GM19395 (cell line): ENCODE results near the gene ERBB4.
"Not testable (repeated sequence)": the region's sequence is repeated elsewhere in the genome, so short reads cannot be mapped to it uniquely, and the experiment has no call there.

Experiments used
- ATAC-seq: cut with Tn5 transposase; IDR thresholded peaks from one replicate; pipeline ENCODE4 v1.9.1; 2021; ENCODE audit warnings: mild to moderate bottlenecking, moderate library complexity; ENCODE audit not compliant: unreplicated experiment

The ERBB4 gene

DNA sequence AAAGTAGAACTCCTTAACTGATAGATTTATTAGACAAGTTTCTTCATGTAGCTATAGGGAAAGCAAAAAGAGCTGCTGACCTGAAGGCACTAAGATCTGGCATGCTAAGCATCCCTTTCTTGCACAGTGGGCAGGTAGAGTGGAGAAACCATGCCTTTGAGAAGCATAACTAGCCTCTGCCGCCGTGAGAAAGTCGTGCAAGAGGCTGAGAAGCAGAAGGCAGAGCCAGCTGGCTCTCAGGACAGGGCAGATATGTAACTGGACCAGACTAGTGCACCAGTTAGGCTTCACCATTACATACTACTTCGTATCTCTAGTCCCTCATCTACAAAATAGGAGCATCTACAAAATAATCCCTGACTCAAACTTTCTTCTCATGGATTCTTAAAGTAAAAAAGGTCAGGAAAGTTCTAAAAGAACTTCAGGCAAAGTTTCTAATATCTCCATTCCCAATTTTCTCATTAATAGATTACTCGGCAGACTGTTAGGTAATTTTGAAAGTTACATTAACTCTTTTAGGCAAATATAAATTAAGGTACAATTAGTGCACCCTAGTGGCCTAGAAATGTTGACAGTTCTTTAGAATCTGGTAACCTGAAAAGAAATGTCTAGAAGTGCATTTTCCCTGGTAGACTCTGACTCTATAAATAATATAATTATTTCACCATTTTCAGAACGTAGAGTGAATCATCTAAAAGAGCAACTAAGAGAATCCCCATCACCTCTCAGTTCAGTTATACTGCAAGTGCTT lies 10.3 kb downstream of the ERBB4 start:
- ATAC-seq = no peak

DNA sequence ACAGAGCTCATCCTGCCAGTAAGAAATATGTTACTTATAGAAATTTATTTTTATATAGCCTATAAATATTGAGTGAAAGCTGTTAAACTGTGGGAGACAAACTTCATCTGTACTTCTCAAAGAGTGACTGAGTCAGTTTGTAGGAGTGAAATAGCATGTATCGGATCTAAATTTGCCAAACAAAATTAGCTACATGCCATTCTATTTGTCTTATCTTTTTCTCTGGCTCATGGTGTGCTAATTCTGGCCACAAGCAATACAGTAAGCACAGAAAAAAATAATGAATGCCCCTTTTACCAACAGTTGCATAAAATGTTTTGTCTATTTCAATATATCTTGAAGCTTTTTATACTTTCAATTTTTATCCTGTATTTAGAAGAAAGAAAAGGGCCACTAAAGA lies 12.5 kb downstream of the ERBB4 start:
- no peak for ATAC-seq

DNA sequence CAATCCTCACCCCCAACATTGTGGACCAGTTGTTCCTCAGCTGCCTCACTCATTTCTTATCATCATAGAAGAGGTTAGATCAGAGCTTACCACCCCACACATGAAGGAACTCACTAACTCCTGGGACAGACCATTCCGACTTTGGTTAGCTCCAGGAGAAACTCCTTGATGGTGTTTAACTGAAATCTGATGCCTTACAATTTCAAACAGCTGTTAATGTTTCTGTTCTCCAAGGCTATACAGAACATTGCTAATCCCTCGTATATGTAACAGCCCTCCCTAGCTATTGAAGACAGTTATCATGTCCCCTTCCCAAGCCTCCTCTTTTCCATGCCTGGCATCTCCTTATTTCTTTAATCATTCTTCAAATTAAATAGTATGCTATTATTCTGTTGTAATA lies 14.8 kb downstream of the ERBB4 start:
- ATAC-seq = no peak

DNA sequence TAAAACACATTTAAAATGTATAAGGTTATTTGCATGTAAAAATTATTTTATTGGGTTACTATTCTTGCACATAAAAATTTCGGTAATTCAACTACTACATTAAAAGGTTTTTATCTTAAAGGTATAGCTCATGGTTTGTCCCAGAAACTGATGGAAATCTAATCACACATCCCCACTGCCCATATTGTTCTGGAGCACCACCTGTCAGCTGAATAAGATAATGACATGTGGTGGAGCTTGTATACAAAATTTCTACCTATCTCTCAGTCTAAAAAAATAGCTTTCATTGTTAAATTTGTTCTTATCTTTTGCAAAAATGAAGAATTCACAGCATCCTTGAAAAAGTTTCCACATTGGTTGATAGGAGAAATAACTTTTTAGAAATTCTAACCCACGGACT lies 18.3 kb downstream of the ERBB4 start:
- ATAC-seq = no peak

DNA sequence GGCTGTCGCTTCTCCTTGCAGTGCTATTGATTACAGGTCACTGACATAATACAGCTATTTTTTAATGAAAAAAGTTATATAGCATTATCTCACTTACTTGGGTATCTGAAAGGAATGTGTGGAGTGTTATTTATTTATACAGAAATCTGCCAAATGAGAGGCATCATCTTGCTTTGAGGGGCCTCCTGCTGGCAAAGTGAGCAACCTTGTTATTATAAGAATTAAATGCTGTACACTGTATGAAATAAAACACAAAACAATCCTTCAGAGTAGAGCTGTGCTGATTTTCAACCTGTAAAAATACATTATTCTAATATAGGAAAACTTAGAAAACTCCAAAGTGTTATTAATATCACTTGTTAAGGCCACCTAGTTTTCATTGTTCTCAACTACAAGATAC lies 20.9 kb downstream of the ERBB4 start:
- no peak for ATAC-seq

DNA sequence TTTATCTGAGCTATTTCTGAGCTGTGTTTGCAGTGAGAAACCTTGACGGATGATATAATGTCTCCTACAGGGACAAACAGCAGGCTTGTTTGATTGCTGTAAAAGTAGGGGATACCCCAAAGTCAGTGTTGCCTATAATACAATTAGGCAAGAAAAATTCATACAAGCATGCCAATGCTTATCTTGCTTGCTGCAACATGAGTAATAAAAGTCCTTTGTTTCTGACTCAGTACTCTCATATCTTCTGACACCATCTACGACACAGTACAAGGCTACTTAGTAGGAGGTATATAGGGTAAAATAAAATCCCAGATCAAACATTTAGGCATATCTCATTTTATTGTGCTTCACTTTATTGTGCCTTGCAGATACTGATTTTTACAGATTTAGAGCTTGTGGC lies 33.0 kb downstream of the ERBB4 start:
- ATAC-seq = peak; percentile 57

DNA sequence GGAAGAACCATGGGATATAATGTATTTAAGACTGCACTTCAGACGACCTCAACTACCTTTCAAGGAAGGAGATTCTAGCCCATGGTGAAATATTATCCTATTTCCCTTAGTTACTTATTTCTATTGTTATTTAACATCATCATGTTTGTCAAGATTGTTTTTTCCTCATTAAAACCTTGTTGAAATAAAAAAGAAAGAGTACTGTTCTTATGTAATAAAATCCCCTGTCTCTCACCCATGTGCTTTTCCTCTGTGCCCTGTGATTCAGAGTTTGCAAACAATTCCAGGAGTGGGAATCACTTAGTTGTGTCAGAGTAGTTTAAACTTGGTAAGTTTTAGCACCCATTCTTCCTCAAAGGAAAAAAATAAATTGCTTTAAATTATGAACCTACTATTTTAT lies 43.6 kb downstream of the ERBB4 start:
- no peak for ATAC-seq

DNA sequence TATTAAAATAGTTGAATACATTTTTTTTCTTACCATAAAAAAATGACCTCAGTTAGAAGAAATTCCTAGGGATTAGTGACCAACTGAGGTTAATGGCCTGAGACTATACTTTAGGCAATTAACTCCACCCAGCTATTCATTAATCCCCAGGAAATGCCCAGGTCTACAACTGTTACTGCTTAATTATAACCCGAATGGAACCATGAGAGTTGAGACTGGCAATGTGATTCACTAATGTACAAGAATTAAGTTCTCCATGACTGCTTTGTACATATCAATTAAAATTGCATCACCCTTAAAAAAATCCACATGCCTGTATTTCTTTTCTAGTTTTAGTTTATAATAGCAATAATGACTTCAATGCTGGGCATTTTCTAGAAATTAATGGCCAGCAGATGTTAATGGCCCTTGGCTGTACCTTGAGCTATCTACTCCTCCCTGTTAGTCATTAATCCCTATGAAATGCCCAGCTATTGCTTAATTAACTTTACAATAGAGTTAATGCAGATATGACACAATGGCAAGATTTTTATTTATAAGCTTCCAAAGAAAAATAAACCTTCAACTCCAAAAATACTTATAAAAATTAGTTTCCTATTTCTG lies 44.1 kb downstream of the ERBB4 start:
- no peak for ATAC-seq

DNA sequence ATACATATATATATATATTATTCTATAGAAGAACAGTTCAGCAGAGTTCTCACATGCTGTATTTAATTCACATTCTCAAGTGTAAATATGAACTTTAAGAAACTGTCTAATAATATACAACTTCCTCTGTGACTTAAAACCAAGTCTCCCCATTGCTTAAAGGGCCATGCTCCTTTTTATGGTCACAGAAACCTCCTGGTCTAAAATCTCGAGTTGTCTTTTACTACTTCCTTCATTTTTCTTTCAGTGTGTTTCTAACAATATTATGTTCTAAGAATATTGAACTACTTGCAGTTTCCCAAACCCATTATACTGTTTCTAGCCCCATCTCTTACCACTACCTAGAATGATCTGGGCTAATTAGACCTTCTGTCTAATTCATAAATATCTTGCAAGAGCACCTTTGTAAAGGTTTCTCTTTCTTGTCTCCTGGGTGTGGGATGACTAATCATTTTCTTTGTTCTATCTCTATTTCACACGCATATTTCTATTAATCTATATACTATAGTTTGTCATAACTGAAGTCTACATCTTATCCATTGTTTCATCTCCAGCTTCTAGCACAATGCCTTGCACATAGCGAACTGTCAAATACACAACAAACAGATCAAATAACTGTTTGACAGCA lies 48.8 kb downstream of the ERBB4 start:
- peak; percentile 68 for ATAC-seq

DNA sequence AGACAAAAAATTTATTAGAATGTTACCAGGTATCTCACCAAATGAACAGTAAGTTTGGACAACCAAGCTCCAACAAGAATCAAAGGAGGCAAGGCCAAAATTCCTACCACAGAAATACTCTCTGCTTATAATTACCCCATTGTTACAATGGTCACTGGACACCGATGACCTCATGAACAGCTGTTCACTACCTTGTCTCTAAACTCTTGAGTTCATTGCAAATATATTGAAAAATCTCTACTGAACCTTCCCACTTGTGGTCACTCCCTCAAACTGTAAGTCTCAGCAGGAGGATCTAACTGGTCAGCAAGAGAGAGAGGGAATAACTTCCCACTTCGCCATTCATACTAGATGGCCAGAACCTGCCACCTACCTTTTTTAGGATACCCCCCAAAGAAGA lies 50.0 kb downstream of the ERBB4 start:
- no peak for ATAC-seq

DNA sequence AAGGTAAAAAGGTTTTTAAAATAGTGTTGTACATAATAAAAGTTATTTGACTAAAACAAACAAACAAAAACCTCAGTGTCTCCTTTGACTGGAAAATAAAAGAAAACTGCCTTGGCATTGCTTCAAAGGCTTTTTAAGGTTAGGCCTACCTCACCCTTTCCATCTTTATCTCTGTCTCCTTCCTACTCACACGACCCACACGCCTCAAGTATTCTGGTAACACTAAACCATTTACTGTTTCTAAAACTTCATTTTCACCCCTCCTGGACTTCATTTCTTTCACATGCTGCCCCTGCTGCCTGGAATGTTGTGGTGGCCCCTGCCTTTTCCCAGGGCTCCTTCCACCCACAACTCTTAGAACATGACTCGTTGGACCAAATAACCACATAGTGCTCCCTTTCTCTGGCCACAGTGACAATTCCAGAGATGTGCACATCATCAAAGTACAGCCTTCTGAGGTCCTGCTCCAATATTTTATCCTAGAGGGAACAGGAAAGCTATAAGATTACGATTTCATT lies 54.0 kb downstream of the ERBB4 start:
- ATAC-seq = no peak

DNA sequence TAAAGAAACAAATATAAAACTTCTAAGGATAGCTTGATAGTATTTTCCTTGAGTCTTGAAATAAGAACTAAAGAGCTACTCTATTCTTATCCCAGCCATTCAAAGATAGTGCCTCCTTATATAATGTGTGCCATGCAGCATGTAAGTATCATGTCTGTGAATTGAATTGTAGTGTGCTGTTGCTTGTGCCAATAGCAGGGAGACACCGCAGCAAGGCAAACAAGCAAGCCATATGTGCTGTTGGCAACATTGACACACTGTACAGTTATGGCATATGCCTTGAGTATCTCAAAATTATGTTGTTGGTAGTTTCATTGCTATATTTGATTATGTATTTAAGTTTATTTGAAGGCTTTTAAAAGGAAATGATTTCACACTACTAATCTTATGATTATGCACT lies 58.2 kb downstream of the ERBB4 start:
- ATAC-seq = no peak

DNA sequence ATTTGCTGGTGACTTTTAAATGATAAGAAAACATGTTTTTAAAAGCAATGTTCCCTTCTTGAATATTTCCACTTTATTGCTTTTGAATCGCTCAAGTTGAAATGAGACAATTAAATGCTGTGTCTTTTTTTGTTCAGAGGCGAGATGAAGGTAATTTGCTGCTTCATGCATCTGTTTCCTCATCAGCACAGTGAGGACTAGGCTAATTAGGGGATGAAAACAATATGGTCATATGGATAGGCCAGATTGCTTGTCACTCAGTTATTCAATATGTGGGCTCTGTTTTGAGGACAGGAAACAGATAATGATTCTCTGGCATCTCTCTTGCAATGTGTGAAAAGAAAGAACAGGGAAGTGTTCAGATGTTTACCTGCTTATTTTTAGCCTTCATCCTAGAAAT lies 61.0 kb downstream of the ERBB4 start:
- no peak for ATAC-seq

DNA sequence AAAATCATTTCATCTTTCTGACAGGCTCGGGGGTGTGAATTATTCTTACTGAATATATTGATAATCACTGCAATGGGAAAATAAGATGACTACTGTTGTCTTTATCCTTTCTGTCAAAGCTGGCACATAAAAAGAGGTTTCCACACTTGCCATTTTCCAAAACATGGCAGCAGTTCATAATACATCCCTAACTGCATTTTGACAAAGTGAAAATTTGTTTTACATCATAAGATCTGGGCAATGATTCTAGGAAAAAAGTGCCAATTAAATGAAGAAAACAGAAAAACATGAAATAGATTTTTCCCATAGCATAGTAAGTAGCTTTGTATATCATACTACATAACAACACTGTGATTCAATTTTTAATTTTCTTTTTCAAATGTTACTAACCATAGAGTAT lies 65.4 kb downstream of the ERBB4 start:
- no peak for ATAC-seq

DNA sequence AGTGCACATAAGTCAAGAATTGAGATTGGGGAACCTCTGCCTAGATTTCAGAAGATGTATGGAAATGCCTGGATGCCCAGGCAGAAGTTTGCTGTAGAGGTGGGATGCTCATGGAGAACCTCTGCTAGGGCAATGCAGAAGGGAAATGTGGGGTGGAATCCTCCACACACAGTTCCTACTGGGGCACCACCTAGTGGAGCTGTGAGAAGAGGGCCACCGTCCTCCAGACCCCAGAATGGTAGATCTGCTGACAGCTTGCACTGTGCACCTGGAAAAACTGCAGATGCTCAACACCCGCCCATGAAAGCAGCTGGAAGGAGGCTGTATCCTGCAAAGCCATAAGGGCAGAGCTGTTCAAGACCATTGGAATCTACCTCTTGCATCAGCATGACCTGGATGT lies 71.1 kb downstream of the ERBB4 start:
- ATAC-seq = not testable (repeated sequence)

DNA sequence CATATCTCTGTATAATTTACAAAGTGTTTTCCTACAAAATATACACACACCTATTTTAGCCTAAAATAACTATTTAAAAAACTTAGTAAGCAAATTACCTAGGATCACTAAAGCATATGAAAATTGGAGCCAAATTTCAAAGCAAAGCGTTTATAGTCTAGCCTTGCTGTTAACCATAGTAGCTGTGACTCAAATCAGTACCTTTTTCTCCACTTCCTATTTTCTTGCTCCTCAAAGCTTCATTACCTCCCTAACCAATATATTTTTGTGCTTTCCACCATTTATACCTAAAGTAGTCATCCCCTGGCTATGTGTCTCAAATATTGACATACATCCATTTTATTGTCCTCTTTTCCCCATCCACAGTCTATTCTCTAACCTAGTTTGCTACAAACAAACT lies 73.1 kb downstream of the ERBB4 start:
- peak; percentile 49 for ATAC-seq

DNA sequence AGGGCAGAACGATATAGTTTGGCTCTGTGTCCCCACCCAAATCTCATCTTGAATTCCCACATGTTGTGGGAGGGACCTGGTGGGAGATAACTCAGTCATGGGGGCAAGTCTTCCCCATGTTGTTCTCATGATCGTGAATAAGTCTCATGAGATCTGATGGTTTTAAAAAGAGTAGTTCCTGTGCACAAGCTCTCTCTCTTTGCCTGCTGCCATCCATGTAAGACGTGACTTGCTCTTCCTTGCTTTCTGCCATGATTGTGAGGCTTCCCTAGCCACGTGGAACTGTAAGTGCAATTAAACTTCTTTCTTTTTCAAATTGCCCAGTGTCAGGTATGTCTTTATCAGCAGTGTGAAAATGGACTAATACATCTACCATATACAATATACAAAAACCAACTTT lies 76.9 kb downstream of the ERBB4 start:
- not testable (repeated sequence) for ATAC-seq

DNA sequence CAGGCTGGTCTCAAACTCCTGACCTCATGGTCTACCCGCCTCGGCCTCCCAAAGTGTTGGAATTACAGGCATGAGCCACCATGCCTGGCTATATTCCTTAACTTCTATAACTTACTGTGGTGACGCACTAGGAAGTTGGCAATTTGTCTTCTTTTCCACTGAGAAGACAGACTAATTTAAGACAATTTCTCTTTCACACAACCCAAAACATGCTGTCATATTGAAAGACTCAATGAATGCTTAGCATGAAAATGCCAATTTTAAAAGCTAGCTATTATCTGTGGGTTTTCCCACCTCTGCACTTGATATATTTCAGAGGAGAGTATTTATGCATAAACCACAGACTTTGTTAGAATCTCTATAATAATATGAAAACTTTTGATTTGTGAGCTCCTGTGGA lies 84.5 kb downstream of the ERBB4 start:
- ATAC-seq = no peak

DNA sequence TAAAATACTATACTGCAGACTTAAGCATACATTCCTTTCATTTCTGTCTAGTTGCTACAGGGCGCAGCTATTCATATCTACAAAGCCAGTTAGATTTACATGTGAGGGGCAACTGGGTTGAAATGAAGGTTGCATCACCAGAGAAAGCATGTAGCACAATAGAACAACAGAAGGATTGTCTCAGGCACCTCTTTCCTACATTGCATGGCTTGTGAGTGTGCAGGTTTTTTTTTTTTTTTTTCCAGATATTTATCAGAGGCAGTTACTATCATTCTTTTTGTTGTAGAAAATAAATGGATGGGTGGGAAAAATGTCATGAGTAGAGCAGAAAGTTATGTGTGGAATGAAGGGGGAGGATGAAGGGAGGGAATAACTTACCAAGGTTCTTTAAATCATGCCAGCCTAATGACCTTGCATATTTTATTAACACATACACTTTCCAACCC lies 86.8 kb downstream of the ERBB4 start:
- no peak for ATAC-seq

DNA sequence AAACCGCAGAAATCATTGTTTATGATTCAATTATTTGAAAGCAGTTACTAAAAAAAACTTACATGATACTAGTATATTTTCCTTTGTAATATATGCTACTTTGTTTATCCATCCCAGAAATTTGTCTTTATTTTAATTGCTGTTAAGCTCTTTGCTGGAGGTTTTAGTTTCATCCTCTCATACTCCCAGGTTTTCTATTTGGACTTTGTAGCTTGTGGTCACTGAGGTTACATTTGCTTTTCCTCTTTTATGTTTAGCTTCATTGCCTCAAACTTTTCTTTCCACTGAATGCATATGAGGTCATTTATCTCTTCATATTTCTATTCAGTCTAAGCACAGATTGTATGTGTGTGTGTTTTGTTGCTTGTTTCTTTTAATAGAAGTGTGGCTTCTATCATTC lies 89.9 kb downstream of the ERBB4 start:
- no peak for ATAC-seq

DNA sequence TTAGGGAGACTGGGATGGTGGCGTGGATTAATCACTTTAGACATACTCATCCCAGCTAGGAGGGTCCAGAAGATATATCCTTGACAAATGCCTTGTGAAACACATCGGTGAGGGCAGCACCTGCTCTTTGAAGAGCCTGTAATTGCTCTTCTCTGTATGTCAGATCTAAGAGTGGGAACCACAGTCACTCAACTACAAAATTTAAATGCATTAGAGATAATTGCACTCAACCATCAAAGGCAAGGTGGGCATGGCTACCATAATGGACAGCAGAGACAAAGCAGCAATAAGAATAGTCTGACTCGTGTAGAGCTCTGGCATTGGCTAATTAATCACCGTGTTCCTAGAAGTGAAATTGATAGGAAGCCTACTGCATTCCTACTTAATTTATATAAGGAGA lies 96.8 kb downstream of the ERBB4 start:
- ATAC-seq = no peak

DNA sequence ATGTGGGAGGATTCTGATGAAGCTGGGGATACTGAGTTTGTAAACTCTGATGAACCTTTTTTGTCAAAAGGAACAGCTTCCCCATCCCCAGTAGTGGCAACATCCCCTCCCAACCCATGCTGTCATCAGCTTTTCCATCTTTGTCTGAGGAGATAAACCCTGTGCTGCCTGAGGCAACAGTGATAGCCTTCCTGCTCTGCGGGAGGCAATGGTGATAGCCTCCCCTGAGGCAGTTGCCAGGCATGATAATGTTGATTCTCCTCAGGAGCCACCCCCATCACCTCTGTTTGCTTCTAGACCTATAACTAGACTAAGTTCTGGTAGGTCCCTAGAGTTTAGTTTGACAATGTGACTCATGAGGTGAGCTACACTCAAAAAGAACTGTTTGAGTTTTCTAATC lies 97.5 kb downstream of the ERBB4 start:
- ATAC-seq = no peak
